Activated effector memory CD4-positive, alpha-beta T cell treated with anti-CD3 and anti-CD28 coated beads, Interleukin-2, amount 50 U/mL, for 16 hours (primary cell): Measurements from ENCODE around the gene IPO7.
"Not testable (repeated sequence)": the region's sequence is repeated elsewhere in the genome, so short reads cannot be mapped to it uniquely, and the experiment has no call there.

Experiments
- DNase-seq: peaks from one replicate; pipeline ENCODE4 v3.0.0-alpha.2; 2020

IPO7 gene

DNA sequence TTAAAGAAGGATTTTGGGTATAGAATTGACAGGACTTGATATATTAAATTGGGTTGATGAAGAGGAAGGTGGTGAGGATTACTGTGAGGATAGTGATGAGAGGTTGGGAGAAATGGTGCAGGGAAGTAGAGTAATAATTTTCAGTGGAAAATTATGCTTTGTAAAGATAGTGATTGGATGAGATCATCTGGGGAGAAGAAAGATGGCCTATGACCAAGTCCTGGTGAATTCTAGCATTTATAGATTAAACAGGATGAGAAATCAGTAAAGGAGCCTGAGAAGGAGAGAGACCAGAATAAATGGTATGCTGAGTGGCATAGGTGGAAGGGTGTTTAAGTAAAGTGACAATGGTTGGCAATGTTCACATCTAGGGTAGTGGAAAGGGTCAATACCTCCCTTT is 15.0 kb downstream of the IPO7 start:
- DNase-seq = no peak

- not testable (repeated sequence) for DNase-seq
Observed at GRCh38 chr11:9401884-9402283, 17.4 kb downstream of the IPO7 start.

DNA sequence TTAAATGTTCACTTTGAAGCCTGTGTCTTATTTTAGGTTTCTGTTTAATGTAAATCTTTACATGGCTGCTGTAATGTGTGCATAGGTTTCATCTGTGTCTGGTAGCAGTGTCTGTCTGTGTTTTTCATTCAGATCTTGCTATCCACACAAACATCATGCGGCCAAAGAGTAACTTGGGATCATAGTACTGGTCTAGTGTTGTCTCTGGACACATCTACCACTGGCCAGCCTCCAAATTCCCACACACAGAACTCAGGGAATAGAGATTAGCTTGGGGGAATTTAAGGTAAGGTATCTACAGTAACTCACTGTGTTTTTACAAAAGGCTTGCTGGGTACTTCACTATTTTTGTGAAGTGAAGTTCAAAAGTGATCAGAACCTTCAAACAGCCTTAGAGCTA is 44.3 kb downstream of the IPO7 start:
- no peak for DNase-seq

- no peak for DNase-seq
Observed at GRCh38 chr11:9438611-9439010, 54.2 kb downstream of the IPO7 start.

DNA sequence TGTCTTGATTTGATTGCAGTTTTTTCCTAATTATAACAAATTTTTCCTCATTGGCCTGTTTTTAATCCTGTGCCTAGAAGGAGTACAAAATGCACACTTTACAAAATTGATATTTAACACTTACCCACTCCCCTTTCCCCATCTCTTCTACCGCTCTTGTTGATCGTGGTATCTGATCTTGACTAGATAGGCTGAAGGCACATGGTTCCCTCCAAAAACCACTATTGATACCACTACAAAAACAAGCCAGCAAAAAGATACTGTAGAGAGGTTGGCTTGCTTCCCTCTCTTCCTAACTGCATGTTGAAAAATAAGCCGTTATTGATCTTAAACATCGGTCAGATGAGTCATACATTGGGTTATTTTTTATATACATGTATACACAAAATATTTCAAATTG is 61.8 kb downstream of the IPO7 start:
- no peak for DNase-seq

- no peak for DNase-seq
Observed at GRCh38 chr11:9448576-9449352, 64.3 kb downstream of the IPO7 start.

DNA sequence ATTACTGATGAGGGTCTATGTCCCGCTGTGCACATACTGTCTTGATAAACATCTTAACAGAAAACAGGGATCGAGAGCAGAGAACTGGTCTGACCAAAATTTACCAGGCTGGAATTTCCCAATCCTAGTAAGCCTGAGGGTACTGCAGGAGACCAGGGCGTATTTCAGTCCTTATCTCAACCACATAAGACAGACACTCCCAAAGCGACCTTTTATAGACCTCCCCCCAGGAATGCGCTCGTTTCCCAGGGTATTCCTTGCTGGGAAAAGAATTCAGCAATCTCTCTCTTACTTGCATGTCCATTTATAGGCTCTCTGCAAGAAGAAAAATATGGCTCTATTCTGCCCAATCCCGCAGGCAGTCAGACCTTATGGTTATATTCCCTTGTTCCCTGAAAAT is 67.6 kb downstream of the IPO7 start:
- DNase-seq = not testable (repeated sequence)

DNA sequence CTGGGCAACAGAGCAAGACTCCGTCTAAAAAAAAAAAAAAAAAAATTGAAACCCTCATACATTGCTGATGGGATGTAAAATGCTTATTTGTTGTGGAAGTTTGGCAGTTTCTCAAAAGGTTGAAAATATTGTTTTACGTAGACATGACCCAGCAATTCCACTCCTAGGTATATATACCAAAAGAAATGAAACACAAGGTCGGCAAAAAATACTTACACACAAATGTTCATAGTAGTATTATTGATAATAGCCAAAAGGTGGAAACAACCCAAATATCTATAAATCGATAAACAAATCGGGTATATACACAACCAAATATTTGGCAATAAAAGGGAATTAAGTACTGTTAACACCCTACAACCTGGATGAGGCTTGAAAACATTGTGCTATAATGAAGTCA is 71.3 kb downstream of the IPO7 start:
- DNase-seq = no peak

DNA sequence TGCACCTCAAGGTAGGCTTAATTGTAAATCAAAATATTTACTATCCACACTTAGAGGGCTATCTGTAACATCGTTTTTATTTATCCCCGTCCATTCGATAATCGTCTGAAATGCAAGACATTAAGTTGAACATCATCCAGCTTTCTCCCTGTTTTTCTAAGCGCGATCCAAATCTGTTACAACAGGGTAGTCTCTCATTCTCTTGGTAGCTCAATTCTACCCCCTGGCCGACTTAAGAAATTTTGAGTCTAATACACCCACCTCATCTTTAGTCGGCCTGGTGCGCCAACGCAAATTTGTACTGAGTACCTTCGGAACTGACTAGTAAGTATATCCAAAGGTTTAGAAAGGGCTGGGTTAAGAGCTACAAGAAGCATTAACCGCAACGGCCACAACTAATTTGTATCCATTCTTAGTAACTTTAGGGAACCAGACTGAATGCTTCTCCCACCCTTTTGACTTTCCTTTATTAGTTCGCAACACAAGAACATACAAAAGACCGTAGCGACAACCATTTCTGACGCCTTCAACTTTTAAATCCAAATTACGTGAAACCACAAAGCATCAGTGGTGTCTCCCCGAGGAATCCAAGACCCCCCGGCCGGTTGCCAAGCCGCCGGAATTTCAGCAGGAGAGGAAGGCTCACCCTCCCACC is 75.3 kb downstream of the IPO7 start:
- DNase-seq = peak; percentile 79

DNA sequence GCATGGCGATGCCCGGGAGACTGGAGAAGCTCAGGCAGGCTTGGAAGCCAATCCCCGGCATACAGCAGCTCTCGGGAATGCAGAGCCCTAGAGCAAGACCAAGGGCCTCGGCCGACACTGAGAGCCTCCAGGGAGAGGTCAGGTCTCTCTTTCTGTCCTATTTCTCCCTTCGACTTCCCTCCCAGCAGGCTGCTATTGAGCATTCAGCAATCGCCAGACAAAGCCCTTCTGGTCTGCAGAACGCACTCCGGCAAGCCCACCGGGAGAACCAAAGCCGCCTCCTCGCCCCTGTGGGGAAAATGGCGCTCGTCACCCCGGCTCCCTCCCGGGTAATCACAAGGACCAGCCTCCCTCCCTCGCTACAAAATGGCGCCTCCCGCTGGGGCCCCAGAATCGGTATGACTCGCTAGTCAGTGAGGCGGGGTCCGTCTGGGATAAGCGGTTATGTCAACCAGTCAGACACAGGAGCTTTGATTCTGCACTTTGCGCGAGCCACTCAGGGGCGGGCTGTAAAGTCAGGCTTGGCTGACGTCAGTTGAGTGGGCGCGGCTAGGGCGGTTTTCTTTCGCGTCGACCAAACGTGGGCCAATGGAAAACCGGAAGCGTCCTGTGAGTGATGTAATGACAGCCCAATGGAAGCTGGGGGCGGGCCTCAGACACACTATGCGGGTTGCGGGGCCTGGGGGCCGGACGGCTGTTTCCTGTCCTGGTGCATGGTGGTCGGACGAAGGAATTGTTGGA is 76.0 kb downstream of the IPO7 start, which contains the start of gene ZNF143:
Gene ZNF143 (plus strand): TSS at position 691 of the 741 bp plus-strand sequence. CDS start 10,297 bp downstream, outside the sequence.
- peak; percentile 100 for DNase-seq

DNA sequence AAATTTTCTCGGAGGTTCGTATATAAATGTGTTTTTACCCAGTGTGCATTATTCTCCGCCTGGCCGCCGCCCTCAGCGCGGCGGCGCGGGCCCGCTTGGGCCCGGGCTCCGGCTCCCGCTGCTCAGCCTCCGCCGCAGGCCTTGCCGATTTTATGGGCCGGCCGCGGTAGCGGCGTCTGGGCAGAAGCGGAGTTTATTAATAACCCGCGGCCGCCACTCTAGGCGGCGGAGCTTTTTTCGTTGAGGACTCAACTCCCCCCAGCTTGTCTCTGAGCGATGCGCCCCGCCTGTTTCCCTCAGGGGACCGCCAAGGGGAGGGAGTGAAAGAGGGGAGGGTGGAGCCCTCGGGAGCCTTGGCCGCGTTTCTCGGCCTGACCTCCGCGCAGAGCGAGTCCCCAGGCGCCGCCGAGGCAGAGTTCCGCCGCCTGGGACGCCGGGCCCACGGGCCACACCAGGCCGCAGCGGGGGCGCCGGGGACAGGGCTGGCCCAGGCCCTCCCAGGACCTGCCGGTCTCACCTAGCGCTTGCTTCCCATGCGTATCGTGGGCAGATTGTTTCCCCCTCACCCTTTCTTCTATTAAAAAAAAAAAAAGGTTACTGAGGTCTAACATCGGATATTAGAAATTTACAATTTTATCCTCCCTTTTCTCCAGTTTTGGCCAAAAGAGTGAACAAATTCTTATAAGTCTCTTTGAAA is 76.8 kb downstream of the IPO7 start:
- peak; percentile 92 for DNase-seq

DNA sequence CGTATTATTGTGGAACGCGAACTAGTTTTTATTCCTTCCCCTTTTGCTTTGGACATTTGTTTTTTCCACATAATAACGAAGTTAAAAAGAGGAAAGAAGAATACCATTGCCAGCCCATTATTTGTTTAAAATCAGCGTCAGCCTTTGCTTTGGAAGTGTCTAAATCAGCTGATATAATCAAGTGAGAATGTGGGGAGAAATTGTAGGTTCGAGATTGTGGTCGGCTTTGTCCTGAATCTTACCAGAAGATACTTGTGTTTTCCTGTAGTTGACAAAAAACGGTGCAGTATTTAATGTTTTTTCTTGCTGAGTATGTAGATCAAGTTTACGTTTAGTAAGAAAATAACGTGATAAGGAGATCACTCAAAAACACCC is 77.3 kb downstream of the IPO7 start:
- no peak for DNase-seq

DNA sequence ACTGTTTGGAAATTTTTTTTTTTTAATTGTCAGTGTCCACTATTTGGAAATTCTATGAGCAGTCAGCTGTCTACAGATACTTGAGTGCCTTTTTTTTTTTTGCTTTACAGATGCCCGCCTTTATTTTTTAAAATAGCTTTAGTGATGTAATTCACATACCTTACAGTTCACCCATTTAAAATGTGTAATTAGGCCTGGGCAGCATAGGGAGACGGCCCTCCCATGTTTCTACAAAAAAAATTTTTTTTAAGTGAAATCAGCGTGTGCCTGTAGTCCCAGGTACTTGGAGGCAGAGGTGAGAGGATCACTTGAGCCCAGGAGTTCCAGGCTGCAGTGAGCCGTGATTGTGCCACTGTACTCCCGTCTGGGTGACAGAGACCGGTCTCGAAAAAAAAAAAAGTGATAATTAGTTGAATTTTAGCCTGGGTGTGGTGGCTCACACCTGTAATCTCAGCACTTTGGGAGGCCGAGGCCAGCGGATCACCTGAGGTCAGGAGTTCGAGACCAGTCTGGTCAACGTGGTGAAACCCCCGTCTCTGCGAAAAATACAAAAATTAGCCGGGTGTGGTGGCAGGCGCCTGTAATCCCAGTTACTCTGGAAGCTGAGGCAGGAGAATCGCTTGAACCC is 77.8 kb downstream of the IPO7 start:
- DNase-seq = no peak

DNA sequence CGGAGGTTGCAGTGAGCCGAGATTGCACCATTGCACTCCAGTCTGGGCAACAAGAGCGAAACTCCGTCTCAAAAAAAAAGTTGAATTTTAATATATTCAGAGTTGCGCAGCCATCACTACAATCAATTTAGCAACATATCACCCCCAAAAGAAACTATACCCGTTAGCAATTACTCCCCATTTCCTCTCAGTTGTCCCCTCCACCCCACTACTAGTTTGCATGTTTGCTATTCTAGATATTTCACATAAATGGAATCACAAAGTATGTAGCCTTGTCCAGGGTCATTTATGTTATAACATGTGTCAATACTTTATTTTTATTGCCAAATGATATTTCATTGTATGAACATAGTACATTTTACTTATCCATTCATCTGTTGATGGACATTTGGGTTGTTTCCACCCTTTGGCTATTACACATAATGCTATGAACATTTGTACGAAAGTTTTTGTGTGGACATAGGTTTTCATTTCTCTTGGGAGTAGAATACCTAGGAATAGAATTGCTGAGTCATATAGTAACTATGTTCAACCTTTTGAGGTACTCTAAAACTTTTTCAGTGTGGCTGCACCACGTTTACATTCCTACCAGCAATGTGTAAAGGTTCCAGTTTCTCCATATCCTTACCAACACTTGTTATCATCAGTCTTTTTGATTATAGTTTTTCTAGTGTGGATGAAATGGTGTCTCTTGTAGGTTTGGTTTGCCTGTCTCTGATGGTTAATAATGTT is 78.5 kb downstream of the IPO7 start:
- no peak for DNase-seq

- DNase-seq = no peak
Observed at GRCh38 chr11:9470765-9471164, 86.3 kb downstream of the IPO7 start.

- DNase-seq = no peak
Observed at GRCh38 chr11:9473408-9473807, 89.0 kb downstream of the IPO7 start.

- DNase-seq = no peak
Observed at GRCh38 chr11:9479899-9480298, 95.4 kb downstream of the IPO7 start.

DNA sequence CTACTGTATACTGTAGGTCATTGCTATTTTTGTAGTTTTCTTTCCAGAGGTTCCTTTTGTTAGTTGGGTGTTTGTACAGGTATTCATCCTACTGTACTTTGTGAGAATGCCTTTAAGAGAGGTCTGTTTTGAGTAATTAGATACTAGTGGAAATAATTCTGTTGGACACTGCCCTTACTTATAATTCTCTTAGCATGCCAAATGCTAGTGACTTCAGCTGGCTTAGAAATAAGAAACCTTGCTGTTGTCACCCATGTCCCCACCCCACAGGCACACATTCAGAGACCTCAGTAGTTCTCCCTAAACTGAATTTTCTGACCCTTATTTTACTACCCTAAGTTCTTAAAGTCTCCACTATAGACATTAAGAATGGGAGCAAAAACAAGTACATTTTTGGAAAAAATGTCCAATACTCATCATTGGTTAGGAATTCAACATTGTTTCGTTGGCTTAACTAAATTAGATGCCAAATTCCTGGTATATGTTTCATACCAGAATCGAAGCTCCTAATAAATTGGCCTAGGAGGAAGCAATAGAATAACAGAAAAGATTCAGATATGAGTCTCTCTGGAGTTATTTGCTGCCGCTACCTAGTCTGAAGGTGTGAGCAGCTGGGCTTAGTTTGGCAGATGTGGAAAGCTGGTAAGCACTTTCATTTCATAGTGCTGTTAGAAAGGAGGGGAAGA is 104.8 kb downstream of the IPO7 start:
- DNase-seq = no peak

GRCh38 chr11:9490376-9490775 is 105.9 kb downstream of the IPO7 start:
- DNase-seq = no peak

DNA sequence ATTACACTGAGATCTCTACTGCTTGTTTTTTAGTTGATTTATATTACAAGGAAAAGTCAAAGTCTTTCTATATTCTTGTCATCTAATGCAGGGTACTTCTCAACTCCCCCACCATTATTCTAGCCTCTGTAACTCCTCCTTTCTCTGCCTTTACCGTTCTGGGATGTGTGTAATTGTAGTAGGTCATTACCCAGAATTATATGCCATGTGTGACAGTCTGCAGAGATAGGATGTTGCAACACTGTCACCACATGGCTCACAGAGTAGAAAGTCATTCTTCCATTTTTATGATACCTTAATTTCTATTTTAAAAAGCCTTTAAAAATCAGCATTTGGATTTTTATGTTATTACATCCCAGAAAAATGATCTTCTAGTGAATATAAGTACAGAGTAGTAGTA is 109.0 kb downstream of the IPO7 start:
- DNase-seq = no peak

GRCh38 chr11:9494316-9494715 is 109.9 kb downstream of the IPO7 start:
- DNase-seq = no peak
